OCI-LY7 (cell line): ENCODE data around the gene DAB2IP.

ENCODE experiments used
- EZH2phosphoT487 ChIP-seq: fragments of 200-600 bp; sonication (generic); IDR thresholded peaks from 2 replicates; pipeline ENCODE4 v1.6.1; 2018; ENCODE audit warnings: low read depth, borderline replicate concordance, mild to moderate bottlenecking, mixed run types, antibody characterized with exemption, low read length, moderate library complexity, mixed read lengths
- TF ChIP-seq, protein P1 (sequence below): fragments of 200-600 bp; sonication (generic); conservative IDR thresholded peaks from 2 replicates; pipeline ENCODE4 v1.5.1; 2014; ENCODE audit warnings: mild to moderate bottlenecking, antibody characterized with exemption, low read length, moderate library complexity, mixed read lengths

DNA sequence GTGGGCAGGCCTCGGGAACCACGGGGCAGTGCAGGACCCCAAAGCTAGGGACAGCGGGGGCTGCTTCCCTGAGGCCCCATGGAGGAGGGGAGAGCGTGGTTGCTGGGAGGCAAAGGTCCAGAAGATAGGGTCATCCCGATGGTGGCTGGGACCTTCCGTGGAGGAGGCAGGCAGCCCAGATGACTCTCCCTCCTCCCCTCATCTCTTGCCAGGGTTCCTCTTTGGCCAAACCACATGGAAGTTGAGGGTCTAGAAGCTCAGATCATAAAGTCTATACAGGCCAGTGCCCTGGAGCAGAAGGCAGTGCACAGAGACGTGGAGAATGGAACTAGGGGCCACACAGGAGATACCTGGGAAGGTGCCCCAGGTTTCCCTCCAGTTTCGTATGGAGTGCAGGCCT is 22.6 kb downstream of the DAB2IP start:
- TF ChIP-seq, protein P1, sequence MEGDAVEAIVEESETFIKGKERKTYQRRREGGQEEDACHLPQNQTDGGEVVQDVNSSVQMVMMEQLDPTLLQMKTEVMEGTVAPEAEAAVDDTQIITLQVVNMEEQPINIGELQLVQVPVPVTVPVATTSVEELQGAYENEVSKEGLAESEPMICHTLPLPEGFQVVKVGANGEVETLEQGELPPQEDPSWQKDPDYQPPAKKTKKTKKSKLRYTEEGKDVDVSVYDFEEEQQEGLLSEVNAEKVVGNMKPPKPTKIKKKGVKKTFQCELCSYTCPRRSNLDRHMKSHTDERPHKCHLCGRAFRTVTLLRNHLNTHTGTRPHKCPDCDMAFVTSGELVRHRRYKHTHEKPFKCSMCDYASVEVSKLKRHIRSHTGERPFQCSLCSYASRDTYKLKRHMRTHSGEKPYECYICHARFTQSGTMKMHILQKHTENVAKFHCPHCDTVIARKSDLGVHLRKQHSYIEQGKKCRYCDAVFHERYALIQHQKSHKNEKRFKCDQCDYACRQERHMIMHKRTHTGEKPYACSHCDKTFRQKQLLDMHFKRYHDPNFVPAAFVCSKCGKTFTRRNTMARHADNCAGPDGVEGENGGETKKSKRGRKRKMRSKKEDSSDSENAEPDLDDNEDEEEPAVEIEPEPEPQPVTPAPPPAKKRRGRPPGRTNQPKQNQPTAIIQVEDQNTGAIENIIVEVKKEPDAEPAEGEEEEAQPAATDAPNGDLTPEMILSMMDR, result no peak
- TF ChIP-seq EZH2phosphoT487, result no peak
